ENCODE data around the gene ZNG1A.

- TF ChIP-seq CREB5 (CRISPR knock-in tag; IDR thresholded peaks at IDR 0.05; ENCODE audit: low read depth) (no peak), ZFP3 (CRISPR knock-in tag; IDR thresholded peaks at IDR 0.05) (no peak), ZC3H10 (CRISPR knock-in tag; IDR thresholded peaks at IDR 0.05) (no peak), PATZ1 (CRISPR knock-in tag; IDR thresholded peaks at IDR 0.05; ENCODE audit: borderline replicate concordance) (no peak), CSRNP3 (CRISPR knock-in tag; IDR thresholded peaks at IDR 0.05) (no peak), TCF4 (CRISPR knock-in tag; IDR thresholded peaks at IDR 0.05; ENCODE audit: borderline replicate concordance) (no peak), SNAI2 (CRISPR knock-in tag; IDR thresholded peaks at IDR 0.05) (no peak), ESRRG (CRISPR knock-in tag; IDR thresholded peaks at IDR 0.05) (no peak), ZFP30 (CRISPR knock-in tag; IDR thresholded peaks at IDR 0.05) (no peak), RARB (CRISPR knock-in tag; IDR thresholded peaks at IDR 0.05) (no peak), GLIS3 (CRISPR knock-in tag; IDR thresholded peaks at IDR 0.05) (no peak), BACH2 (CRISPR knock-in tag; IDR thresholded peaks at IDR 0.05; ENCODE audit: borderline replicate concordance) (no peak), CSDC2 (CRISPR knock-in tag; IDR thresholded peaks at IDR 0.05) (no peak)
Observed at GRCh38 chr9:224026-224425, 45.2 kb upstream of the ZNG1A start.
